ENCODE measurements around the gene RBFOX2.
"Not testable (repeated sequence)": the region's sequence is repeated elsewhere in the genome, so short reads cannot be mapped to it uniquely, and the experiment has no call there.

The RBFOX2 gene

GRCh38 chr22:35830305-35830704 is 198.3 kb downstream of the RBFOX2 start:
- no peak for DNase-seq (ENCODE audit: low read depth in 2 of 2)

- DNase-seq (ENCODE audit: low read depth in 2 of 2), result no peak
Measured at GRCh38 chr22:35824256-35824655, 204.4 kb downstream of the RBFOX2 start.

- no peak for DNase-seq (ENCODE audit: low read depth in 2 of 2)
Measured at GRCh38 chr22:35821654-35822053, 207.0 kb downstream of the RBFOX2 start.

- DNase-seq (ENCODE audit: low read depth in 2 of 2), result no peak
Measured at GRCh38 chr22:35819421-35819820, 209.2 kb downstream of the RBFOX2 start.

- DNase-seq (ENCODE audit: low read depth in 2 of 2), result no peak
Measured at GRCh38 chr22:35818897-35819296, 209.7 kb downstream of the RBFOX2 start.

GRCh38 chr22:35812600-35812999 is 216.0 kb downstream of the RBFOX2 start:
- DNase-seq (ENCODE audit: low read depth in 2 of 2), result no peak

GRCh38 chr22:35811670-35812069 is 217.0 kb downstream of the RBFOX2 start:
- DNase-seq (ENCODE audit: low read depth in 2 of 2), result no peak

- no peak for DNase-seq (ENCODE audit: low read depth in 2 of 2)
Measured at GRCh38 chr22:35809816-35810215, 218.8 kb downstream of the RBFOX2 start.

- DNase-seq (ENCODE audit: low read depth in 2 of 2), result no peak
Measured at GRCh38 chr22:35808377-35808776, 220.2 kb downstream of the RBFOX2 start.

GRCh38 chr22:35806668-35807067 is 222.0 kb downstream of the RBFOX2 start:
- DNase-seq (ENCODE audit: low read depth in 2 of 2), result not testable (repeated sequence)

GRCh38 chr22:35805466-35805865 is 223.2 kb downstream of the RBFOX2 start:
- DNase-seq (ENCODE audit: low read depth in 2 of 2), result no peak

GRCh38 chr22:35804421-35804820 is 224.2 kb downstream of the RBFOX2 start:
- no peak for DNase-seq (ENCODE audit: low read depth in 2 of 2)

GRCh38 chr22:35802885-35803284 is 225.7 kb downstream of the RBFOX2 start:
- DNase-seq (ENCODE audit: low read depth in 2 of 2), result no peak

GRCh38 chr22:35801301-35801700 is 227.3 kb downstream of the RBFOX2 start:
- DNase-seq (ENCODE audit: low read depth in 2 of 2), result not testable (repeated sequence)

- no peak for DNase-seq (ENCODE audit: low read depth in 2 of 2)
Measured at GRCh38 chr22:35799150-35799549, 229.5 kb downstream of the RBFOX2 start.

- DNase-seq (ENCODE audit: low read depth in 2 of 2), result no peak
Measured at GRCh38 chr22:35797411-35797810, 231.2 kb downstream of the RBFOX2 start.

GRCh38 chr22:35795476-35795875 is 233.1 kb downstream of the RBFOX2 start:
- DNase-seq (ENCODE audit: low read depth in 2 of 2), result no peak

GRCh38 chr22:35792506-35792905 is 236.1 kb downstream of the RBFOX2 start:
- no peak for DNase-seq (ENCODE audit: low read depth in 2 of 2)

- DNase-seq (ENCODE audit: low read depth in 2 of 2), result not testable (repeated sequence)
Measured at GRCh38 chr22:35791788-35792187, 236.8 kb downstream of the RBFOX2 start.

- DNase-seq (ENCODE audit: low read depth in 2 of 2), result no peak
Measured at GRCh38 chr22:35785181-35785923, 243.3 kb downstream of the RBFOX2 start.

- no peak for DNase-seq (ENCODE audit: low read depth in 2 of 2)
Measured at GRCh38 chr22:35784633-35785032, 244.0 kb downstream of the RBFOX2 start.

- no peak for DNase-seq (ENCODE audit: low read depth in 2 of 2)
Measured at GRCh38 chr22:35783943-35784614, 244.5 kb downstream of the RBFOX2 start.

GRCh38 chr22:35782504-35782903 is 246.1 kb downstream of the RBFOX2 start:
- no peak for DNase-seq (ENCODE audit: low read depth in 2 of 2)

Measured in stimulated activated CD8-positive, alpha-beta memory T cell treated with anti-CD3 and anti-CD28 coated beads, Interleukin-7, amount 100 ng/mL, for 1 hour (primary cell).